Measurements from ENCODE around the gene MVB12B. TPM values are rescaled to one million over a fixed set of nuclear protein-coding genes. Genes with fewer than 3 reads are reported as not detected.
A peak's percentile ranks its signal among the peaks of the same experiment; 100 is the strongest.

Gene MVB12B
- total and polyA plus RNA-seq, 2 donors = 12.2 to 13.5 TPM

GRCh38 chr9:126380447-126380846 lies 53.8 kb downstream of the MVB12B start:
- DNase-seq (ENCODE audit: extremely low spot score) = no peak
- Histone ChIP-seq H3K36me3 (ENCODE audit: insufficient read depth) (peaks cover 2% of the 10 kb centered on the region), H3K4me1 (ENCODE audit: insufficient read depth) (no peaks in the 10 kb centered on the region), H3K27ac (ENCODE audit: low read depth) (no peak overlapping the region), H3K4me3 (ENCODE audit: low read depth, low read length) (no peak overlapping the region)
- WGBS = 86% methylated on average over 10 of the region's 10 CpGs

DNA sequence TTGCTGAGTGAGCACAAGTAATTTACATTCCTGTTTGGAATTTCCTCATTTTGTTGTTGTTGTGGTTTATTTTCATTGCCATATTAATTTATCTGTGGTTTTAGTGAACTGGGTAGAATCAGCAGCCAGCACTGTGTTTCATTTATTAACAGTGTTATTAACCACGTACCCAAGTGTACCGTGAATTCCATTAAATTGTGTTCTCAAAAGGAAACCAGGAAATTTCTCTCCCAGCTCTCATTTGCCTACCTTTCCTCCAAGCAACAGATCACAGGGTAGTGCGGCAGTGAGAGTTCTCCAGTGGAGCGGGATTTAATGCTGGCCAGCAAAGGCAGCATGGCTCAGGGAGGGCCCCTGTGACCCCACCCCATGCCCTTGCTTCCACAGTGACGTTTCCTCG lies 54.6 kb downstream of the MVB12B start:
- no peaks in the 10 kb centered on the region for H3K4me1 ChIP-seq (ENCODE audit: insufficient read depth)
- no peak overlapping the region for H3K27ac ChIP-seq (ENCODE audit: low read depth)
- H3K36me3 ChIP-seq (ENCODE audit: insufficient read depth) = peaks cover 2% of the 10 kb centered on the region
- WGBS = 86% methylated on average over 6 of the region's 6 CpGs
- DNase-seq (ENCODE audit: extremely low spot score) = no peak
- H3K4me3 ChIP-seq (ENCODE audit: low read depth, low read length) = no peak overlapping the region

DNA sequence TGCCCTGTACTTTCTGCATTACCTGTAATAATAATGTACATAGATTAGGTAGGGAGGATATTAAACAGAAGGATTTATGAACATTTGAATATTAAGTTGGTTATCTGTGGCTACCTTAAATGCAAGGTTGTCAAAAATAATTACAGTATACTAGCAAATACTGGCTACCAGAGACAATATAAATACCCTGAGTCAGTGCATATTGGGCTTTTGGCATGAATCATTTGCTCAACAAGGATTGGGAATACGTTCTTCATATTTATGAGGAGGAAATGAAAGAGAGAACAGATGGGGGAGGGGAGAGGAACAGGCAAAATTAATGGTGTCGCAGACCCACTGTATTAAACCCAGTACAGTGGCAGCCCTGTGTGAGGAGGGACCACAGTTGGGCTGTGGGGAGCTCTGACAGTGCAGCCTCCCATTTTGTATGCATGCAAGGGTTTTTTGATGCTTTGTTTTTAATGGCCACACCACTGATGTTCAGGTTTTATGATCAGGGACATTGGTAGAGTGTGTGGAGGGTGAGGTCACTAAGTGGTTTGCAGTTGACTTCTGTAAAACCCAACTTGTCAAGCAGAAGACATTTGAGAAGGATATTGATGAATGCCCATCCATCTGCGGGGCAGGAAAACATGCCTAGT lies 56.9 kb downstream of the MVB12B start:
- Histone ChIP-seq H3K36me3 (ENCODE audit: insufficient read depth) (peaks cover 2% of the 10 kb centered on the region), H3K4me3 (ENCODE audit: low read depth, low read length) (no peak overlapping the region), H3K27ac (ENCODE audit: low read depth) (no peak overlapping the region), H3K4me1 (ENCODE audit: insufficient read depth) (no peaks in the 10 kb centered on the region)
- no peak for DNase-seq (ENCODE audit: extremely low spot score)
- WGBS = 76% methylated on average over 3 of the region's 3 CpGs

GRCh38 chr9:126384926-126385325 lies 58.3 kb downstream of the MVB12B start:
- H3K27ac ChIP-seq (ENCODE audit: low read depth) = no peak overlapping the region
- H3K36me3 ChIP-seq (ENCODE audit: insufficient read depth) = peaks cover 2% of the 10 kb centered on the region
- H3K4me3 ChIP-seq (ENCODE audit: low read depth, low read length) = no peak overlapping the region
- H3K4me1 ChIP-seq (ENCODE audit: insufficient read depth) = no peaks in the 10 kb centered on the region
- no peak for DNase-seq (ENCODE audit: extremely low spot score)
- 95% methylated on average over 7 of the region's 7 CpGs for WGBS

GRCh38 chr9:126386088-126386487 lies 59.5 kb downstream of the MVB12B start:
- no peak for DNase-seq (ENCODE audit: extremely low spot score)
- no peak overlapping the region for H3K4me3 ChIP-seq (ENCODE audit: low read depth, low read length)
- H3K36me3 ChIP-seq (ENCODE audit: insufficient read depth) = peaks cover 2% of the 10 kb centered on the region
- WGBS = 68% methylated on average over 5 of the region's 5 CpGs
- H3K27ac ChIP-seq (ENCODE audit: low read depth) = no peak overlapping the region
- no peaks in the 10 kb centered on the region for H3K4me1 ChIP-seq (ENCODE audit: insufficient read depth)

DNA sequence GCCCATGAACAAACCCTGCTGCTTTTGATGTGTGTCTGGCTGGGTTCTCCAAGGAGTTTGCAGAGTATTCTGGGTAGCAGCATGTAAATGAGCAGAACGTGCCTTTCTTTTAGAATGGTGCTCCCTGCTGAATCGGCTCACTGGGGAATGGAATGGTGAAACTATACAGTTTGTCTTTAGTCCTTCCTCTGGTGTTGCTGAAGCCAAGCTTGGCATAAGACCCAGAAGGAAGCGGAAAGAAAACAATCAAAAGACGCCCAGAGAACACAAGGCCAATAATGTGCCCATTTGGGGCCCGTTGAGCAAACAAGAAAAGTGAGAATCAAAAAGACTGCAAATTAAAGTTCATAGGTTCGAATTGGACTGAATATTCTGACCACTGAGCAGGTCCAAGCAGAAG lies 60.1 kb downstream of the MVB12B start:
- 76% methylated on average over 6 of the region's 6 CpGs for WGBS
- no peak overlapping the region for H3K27ac ChIP-seq (ENCODE audit: low read depth)
- H3K4me1 ChIP-seq (ENCODE audit: insufficient read depth) = no peaks in the 10 kb centered on the region
- H3K4me3 ChIP-seq (ENCODE audit: low read depth, low read length) = no peak overlapping the region
- DNase-seq (ENCODE audit: extremely low spot score) = no peak
- H3K36me3 ChIP-seq (ENCODE audit: insufficient read depth) = peaks cover 2% of the 10 kb centered on the region

- 53% methylated on average over 8 of the region's 8 CpGs for WGBS
- DNase-seq (ENCODE audit: extremely low spot score) = no peak
Observed at GRCh38 chr9:126388964-126389708, 62.5 kb downstream of the MVB12B start.

DNA sequence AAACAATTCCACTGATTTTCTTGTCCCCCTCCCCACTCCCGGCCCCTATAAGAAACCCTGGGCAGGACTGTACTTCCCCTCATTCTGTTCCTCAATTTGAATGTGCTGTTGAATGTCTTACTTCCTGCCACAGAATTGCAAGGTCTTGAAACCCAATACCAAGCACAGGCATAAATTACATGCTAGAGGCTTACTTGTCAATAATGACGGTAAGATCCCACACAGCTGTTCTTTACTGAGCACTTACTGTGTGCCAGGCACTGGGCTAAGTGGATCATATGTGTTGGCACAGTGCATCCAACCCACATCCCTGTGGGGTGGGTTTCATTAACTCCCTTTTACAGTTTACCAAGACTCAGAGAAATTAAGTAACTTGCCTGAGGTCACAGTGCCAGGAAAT lies 63.4 kb downstream of the MVB12B start:
- Histone ChIP-seq H3K36me3 (ENCODE audit: insufficient read depth) (no peaks in the 10 kb centered on the region), H3K27ac (ENCODE audit: low read depth) (peak overlapping the region; percentile 15), H3K4me3 (ENCODE audit: low read depth, low read length) (no peak overlapping the region), H3K4me1 (ENCODE audit: insufficient read depth) (peaks cover 4% of the 10 kb centered on the region)
- WGBS = 76% methylated on average over 2 of the region's 2 CpGs
- DNase-seq (ENCODE audit: extremely low spot score) = no peak

More at GRCh38 chr9:126388964-126389708, 62.5 kb downstream of the MVB12B start:
- Histone ChIP-seq H3K4me3 (ENCODE audit: low read depth, low read length) (no peak overlapping the region), H3K36me3 (ENCODE audit: insufficient read depth) (no peaks in the 10 kb centered on the region), H3K4me1 (ENCODE audit: insufficient read depth) (peaks cover 4% of the 10 kb centered on the region), H3K27ac (ENCODE audit: low read depth) (peak overlapping the region; percentile 66)

- Histone ChIP-seq H3K36me3 (ENCODE audit: insufficient read depth) (no peaks in the 10 kb centered on the region), H3K27ac (ENCODE audit: low read depth) (no peak overlapping the region), H3K4me3 (ENCODE audit: low read depth, low read length) (no peak overlapping the region), H3K4me1 (ENCODE audit: insufficient read depth) (peaks cover 4% of the 10 kb centered on the region)
- WGBS = 89% methylated on average over 9 of the region's 9 CpGs
- DNase-seq (ENCODE audit: extremely low spot score) = no peak
Observed at GRCh38 chr9:126390923-126391322, 64.3 kb downstream of the MVB12B start.

DNA sequence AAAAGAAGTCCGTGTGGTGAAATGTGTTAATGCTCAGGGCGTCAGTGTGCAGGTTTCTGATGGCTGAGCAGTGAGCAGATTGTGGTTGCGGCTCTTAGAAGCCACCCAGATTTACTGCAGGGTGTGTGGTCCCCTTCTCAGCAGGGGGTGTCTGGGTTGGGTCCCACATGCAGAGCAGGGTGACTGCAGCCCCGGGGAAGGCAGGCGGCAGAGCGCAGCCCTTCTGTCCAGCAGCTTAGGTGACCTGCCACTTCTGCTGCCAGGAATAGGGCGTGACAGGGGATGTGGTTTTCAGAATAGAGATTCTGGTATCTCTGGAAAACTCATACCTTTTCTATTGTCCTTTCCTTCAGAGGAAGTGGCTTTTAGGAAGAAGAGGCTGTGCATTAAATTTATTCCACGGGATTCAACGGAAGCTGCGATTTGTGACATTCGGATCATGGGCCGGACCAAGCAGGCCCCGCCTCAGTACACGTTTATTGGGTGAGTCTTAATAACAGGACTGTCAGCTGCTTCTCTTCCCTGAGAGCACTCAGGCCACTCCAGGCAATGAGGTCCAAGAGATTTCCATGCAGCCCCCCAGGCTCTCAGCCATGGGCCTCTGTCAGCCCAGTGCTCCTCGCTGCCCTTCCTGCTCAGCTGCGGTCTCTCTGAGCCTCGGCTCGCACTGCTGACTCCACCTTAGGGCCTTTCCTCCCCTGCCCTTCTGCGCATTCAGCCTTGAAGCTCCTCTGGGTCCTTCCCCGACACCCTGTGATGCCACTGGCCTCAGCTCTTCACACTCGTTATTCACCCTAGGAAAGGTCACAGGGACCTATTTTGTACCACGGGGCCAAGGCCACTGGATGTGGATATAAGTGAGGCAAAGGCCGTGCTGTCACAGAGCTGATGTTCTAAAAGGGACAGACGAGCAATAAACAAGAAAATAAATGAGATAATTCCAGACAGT lies 65.4 kb downstream of the MVB12B start:
- H3K4me3 ChIP-seq (ENCODE audit: low read depth, low read length) = no peak overlapping the region

DNA sequence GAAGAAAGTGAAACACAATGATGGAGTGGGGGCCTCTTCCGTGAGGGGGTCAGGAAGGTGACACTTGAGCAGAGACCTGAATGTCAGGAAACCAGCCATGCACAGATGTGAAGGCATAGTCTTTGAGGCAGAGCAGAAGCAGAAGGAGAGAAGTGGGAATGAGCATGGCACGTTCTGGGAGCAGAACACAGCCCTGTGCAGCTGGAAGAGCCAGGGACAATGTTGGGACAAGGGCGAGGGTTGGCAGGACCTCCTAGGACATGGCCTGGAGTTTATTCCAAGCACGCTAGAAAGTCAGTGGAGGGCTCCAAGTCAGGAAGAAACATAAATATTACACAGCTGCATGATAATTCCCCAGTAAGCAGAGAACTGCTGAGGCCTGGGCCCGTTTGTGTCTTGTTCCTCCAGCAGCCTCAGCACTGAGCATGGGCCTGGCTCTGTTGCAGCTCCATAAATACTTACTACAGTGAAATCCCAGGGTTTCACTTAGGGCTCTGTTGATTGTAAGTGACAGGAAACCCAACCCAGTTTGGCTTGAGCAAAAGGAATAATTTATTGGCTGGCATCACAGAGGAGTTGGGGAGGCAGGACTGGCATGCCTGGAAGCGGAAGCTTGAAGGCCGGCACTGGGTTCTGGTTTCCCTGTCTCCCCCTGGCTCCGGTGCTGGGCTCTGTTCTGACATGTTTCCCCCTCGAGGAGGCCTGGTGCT lies 66.2 kb downstream of the MVB12B start:
- 40% methylated on average over 9 of the region's 9 CpGs for WGBS
- no peak for DNase-seq (ENCODE audit: extremely low spot score)
- H3K27ac ChIP-seq (ENCODE audit: low read depth) = peak overlapping the region; percentile 71

More for the DNA sequence above, 65.4 kb downstream of the MVB12B start:
- DNase-seq (ENCODE audit: extremely low spot score) = no peak
- peaks cover 4% of the 10 kb centered on the region for H3K4me1 ChIP-seq (ENCODE audit: insufficient read depth)
- 69% methylated on average over 24 of the region's 24 CpGs for WGBS
- no peaks in the 10 kb centered on the region for H3K36me3 ChIP-seq (ENCODE audit: insufficient read depth)
- H3K27ac ChIP-seq (ENCODE audit: low read depth) = peak overlapping the region; percentile 71

DNA sequence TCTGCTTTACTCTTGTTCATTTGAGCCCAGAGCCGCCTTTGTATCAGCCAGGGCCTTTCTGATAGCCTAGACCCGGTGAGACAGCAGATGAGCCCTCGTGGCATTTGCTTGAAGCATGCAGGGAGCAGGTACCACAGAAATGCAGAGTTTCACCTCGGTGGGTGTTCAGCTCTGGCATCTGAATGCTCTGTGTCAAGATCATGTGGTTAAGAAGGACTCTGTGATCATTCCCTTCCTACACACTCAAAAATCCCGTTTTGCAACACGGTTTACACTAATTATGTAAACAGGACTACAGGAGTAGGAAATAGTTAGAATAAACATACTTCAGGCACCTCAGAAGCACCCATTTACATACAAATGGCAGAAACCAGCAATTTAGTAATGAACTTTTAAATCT lies 67.2 kb downstream of the MVB12B start:
- Histone ChIP-seq H3K27ac (ENCODE audit: low read depth) (peak overlapping the region; percentile 56), H3K4me1 (ENCODE audit: insufficient read depth) (peaks cover 4% of the 10 kb centered on the region), H3K4me3 (ENCODE audit: low read depth, low read length) (no peak overlapping the region), H3K36me3 (ENCODE audit: insufficient read depth) (no peaks in the 10 kb centered on the region)
- WGBS = 75% methylated on average over 6 of the region's 6 CpGs
- DNase-seq (ENCODE audit: extremely low spot score) = no peak

More for the DNA sequence above, 66.2 kb downstream of the MVB12B start:
- Histone ChIP-seq H3K4me1 (ENCODE audit: insufficient read depth) (peaks cover 4% of the 10 kb centered on the region), H3K36me3 (ENCODE audit: insufficient read depth) (no peaks in the 10 kb centered on the region), H3K4me3 (ENCODE audit: low read depth, low read length) (no peak overlapping the region)

DNA sequence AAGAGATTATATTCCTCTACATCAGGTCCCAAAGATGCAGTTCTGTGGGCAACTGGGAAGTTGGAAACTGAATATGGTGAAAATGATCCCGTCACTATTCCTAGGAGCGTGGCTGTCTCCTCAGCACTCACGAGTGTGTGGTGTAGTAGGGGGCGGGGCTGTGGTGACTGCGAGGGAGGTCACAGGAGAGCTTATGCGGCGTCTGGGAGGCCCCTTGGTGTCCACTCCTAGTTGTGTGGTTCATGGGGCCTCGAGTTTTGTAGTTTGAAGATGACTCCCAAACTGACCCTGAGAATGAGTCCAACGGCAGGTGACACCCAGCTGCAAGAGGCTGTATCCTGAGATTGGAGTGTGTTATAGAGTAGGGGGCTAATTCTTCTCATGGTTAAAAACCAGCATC lies 68.2 kb downstream of the MVB12B start:
- H3K27ac ChIP-seq (ENCODE audit: low read depth) = no peak overlapping the region
- 82% methylated on average over 9 of the region's 9 CpGs for WGBS
- DNase-seq (ENCODE audit: extremely low spot score) = no peak
- no peaks in the 10 kb centered on the region for H3K36me3 ChIP-seq (ENCODE audit: insufficient read depth)
- H3K4me3 ChIP-seq (ENCODE audit: low read depth, low read length) = no peak overlapping the region
- H3K4me1 ChIP-seq (ENCODE audit: insufficient read depth) = peaks cover 4% of the 10 kb centered on the region

Data from urinary bladder (tissue), 4 donors.